HT-29 (cell line): Measurements from ENCODE around the gene AGFG2. TPM values are rescaled to one million over a fixed set of nuclear protein-coding genes. Genes with fewer than 3 reads are reported as not detected.
A peak's percentile ranks its signal among the peaks of the same experiment; 100 is the strongest.
"Not testable (repeated sequence)": the region's sequence is repeated elsewhere in the genome, so short reads cannot be mapped to it uniquely, and the experiment has no call there.

ENCODE experiments used
- DNase-seq: peaks from one replicate; pipeline ENCODE4 v3.0.0-alpha.2; 2015; ENCODE audit warnings: low spot score
- total RNA-seq: library from RNA; depleted of rRNA; stranded (reverse); fragments of >200 nt; shearing (Covaris generic); gene quantifications from 2 replicates; pipeline ENCODE4 v1.2.3, GENCODE V29; 2014; rRNA removed

Gene AGFG2, protein sequence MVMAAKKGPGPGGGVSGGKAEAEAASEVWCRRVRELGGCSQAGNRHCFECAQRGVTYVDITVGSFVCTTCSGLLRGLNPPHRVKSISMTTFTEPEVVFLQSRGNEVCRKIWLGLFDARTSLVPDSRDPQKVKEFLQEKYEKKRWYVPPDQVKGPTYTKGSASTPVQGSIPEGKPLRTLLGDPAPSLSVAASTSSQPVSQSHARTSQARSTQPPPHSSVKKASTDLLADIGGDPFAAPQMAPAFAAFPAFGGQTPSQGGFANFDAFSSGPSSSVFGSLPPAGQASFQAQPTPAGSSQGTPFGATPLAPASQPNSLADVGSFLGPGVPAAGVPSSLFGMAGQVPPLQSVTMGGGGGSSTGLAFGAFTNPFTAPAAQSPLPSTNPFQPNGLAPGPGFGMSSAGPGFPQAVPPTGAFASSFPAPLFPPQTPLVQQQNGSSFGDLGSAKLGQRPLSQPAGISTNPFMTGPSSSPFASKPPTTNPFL
- total RNA-seq = 29.8 and 30.4 TPM in 2 replicates

GRCh38 chr7:100538654-100539435, at the start of gene AGFG2:
Gene AGFG2, plus strand, starts transcription at chr7:100539203. Its CDS starts 144 bp downstream, at chr7:100539347.
- peak; percentile 100 for DNase-seq

- DNase-seq = peak; percentile 80
These were observed 49.2 kb upstream of the AGFG2 start for GRCh38 chr7:100489824-100490223.

DNA sequence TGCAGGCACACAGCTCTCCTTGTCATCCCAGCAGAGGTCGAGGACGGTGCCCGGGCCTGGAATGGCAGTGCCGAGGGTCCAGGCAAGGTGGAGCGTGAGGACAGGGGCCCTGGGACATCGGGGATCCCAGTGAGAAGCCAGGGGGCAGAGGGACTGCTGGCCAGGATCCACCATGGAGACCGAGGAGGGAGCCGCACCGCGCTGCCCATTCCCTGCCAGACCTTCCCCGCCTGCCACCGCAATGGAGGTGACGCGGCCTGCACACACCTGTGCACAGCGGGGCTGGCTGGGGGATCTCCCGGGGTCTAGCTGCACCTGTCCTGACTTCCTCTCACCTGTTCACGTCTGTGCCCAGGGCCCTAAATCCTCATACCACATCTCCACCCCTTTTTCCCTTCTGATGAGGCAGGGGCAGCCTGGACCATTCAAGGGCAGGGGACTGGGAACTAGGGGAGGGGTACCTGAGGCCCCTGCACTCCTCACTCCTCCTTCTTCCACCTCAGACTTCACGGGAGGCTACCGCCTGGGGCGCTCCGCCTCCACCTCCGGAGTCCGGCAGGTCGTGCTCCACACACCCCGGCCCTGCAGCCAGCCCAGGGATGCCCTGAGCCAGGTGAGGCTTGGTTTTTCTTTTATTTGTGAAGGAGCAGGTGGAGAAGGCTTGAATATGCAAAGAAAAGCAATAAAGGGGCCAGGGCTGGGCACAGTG, 48.4 kb upstream of the AGFG2 start:
- no peak for DNase-seq

DNA sequence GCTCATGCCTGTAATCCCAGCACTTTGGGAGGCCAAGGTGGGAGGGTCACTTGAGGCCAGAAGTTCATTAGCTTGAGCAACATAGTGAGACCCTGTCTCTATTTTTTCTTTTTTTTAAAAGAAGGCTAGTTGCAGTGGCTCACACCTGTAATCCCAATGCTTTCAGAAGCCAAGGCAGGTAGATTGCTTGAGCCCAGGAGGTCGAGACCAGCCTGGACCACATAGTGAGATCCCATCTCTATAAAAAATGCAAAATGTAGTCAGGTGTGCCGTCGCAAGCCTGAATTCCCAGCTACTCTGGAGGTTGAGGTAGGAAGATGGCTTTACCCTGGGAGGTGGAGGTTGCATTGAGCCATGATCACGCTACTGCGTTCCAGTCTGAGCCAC, 47.8 kb upstream of the AGFG2 start:
- no peak for DNase-seq

DNA sequence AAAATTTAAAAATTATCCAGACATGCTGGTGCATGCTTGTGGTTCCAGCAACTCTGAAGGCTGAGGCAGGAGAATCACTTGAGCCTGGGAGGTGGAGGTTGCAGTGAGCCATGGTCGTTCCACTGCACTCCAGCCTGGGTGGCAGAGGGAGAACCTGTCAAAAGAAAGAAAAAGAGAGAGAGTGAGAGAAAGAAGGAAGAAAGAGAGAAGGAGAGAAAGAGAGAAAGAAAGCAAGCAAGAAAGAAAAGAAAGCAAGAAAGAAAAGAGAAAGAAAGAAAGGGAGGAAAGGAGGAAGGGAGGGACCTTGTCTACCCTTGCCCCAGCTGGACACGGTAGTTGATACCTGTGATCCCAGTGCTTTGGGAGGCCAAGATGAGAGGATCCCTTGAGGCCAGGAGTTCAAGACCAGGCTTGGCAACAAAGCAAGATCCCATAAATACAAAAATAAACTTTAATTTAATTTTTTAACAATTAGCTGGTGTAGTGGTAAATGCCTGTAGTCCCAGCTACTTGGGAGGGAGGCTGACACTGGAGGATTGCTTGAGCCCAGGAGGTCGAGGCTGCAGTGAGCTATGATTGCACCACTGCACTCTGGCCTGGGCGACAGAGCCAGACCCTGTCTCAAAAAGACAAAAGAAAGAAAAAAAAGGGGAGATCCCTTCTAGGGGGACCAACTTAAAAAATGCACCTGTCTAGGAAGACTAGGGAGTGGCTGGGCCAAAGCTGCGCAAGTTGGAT, 46.1 kb upstream of the AGFG2 start:
- DNase-seq = no peak

GRCh38 chr7:100493476-100494264, 45.3 kb upstream of the AGFG2 start:
- DNase-seq = no peak

DNA sequence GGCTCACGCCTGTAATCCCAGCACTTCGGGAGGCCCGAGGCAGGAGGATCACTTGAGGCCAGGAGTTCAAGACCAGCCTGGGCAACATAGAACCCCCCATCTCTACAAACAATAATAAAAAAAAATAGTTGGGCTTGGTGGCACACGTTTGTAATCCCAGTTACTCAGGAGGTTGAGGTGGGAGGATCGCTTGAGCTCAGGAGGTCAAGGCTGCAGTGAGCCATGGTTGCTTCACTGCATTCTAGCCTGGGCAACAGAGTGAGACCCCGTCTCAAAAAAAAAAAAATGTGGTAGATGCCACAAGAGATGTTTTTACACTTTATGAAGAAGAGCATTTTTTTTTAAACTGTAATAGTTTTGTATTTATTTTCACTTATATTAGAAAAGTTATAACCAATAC, 42.5 kb upstream of the AGFG2 start:
- no peak for DNase-seq

GRCh38 chr7:100500743-100501142, 38.3 kb upstream of the AGFG2 start:
- DNase-seq = not testable (repeated sequence)

DNA sequence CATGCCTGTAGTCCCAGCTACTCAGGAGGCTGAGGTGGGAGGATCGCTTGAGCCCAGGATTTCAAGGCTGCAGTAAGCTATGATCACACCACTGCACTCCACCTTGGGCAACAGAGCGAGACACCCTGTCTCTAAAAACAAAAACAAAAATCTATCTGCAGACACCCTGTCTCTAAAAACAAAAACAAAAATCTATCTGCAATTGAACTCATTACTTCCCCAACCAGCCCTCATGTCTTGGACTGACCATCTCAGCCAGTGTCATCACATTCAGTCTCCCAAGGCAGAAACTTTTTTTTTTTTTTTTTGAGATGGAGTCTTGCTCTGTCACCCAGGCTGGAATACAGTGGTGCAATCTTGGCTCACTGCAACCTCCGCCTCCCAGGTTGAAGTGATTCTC, 35.0 kb upstream of the AGFG2 start:
- not testable (repeated sequence) for DNase-seq

DNA sequence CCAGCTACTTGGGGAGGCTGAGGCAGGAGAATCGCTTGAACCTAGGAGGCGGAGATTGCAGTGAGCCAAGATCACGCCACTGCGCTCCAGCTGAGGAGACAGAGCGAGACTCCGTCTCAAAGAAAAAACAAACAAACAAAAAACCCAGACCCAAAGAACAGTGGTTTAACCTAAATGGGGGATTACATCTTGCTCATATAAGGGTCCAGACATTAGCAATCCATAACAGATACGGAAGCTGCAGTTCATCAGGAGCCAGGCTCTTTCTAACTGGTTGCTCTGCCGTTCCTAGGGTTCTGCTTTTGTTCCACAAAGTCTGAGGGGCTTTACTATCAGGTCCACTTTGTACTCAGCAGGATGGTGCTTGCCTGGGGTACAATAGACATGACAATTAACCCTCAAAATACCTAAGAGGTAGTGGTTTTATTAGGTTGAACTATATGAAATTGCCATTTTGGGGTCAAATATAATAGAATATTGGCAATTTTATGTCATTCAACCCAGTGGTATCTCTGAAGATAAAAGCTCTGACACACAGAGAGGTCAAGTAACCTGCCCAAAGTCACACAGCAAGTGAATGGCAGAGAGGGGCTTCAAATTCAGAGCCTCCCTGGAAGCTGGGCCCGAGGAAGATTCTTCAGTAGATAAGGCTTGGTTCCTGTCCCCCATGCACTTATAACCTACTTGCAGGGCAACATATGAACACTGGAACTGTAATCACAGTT, 34.0 kb upstream of the AGFG2 start:
- DNase-seq = no peak

- no peak for DNase-seq
These were observed 32.6 kb upstream of the AGFG2 start for GRCh38 chr7:100506356-100506923.

DNA sequence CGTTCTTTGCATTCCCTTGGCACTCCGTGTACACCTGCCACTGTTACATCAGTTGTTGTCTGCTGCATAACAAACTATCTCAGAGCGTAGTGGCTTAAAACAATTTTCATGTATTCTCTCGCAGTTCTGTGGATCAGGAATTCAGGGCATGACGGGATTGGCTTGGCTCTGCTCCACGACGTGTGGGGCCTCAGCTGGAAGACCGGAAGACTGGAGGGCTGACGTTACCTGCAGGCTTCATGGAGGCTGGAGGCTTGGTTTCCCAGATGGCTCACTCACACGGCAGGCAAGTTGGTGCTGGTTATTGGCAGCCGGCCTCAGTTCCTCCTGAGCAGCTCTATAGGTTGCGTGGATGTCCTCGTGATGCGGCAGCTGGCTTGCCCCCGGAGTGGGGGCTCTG, 29.8 kb upstream of the AGFG2 start:
- DNase-seq = no peak

DNA sequence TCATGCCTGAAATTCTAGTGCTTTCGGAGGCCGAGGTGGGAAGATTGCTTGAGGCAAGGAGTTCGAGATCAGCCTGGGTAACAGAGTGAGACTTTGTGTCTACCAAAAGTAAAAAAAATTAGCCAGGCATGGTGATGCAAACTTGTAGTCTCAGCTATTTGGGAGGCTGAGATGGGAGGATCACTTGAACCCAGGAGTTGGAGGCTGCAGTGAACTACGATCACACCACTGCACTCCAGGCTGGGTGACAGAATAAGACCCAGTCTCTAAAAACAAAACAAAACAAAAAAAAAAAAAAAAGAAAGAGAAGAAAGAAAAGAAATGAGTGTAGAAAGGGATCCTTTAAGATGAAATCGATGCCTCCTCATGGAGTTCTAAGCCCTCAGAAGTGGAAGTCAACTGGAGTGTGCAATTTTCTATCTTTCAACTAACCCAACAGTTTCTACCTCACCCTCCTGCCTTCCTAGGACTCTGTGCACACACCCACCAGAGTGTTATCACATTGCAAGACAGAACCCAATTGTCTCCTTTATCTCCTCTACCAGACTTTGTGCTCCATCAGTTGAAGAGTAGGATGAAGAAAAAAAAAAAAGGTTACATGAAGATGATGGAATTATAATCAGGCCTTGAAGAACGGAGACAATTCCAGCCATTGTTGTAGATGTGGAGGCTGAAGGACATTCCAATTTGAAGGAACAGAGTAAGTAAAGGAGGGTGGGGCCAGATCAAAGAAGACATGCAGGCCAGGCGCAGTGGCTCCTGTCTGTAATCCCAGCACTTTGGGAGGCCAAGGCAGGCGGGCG, 28.4 kb upstream of the AGFG2 start:
- DNase-seq = no peak

DNA sequence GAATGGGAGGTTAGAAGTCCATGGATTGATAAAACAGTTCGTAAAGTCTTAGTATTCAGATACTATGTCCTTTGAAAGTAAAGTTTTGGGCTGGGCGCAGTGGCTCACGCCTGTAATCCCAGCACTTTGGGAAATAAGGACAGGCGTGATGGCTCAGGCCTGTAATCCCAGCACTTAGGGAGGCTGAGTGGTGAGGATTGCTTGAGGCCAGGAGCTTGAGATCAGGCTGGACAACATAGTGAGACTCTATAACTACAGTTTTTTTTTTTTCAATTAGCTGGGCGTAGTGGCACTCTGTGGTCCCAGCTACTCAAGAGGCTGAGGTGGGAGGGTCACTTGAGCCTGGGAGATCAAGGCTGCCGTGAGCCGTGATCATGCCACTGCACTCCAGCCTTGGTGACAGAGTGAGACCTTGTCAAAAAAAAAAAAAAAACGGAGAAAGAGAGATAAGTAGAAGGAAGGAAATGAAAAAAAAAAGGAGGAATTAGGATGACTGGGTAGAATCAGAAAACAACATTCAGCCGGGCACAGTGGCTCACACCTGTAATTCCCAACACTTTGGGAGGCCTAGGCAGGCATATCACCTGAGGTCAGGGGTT, 25.7 kb upstream of the AGFG2 start:
- DNase-seq = no peak

DNA sequence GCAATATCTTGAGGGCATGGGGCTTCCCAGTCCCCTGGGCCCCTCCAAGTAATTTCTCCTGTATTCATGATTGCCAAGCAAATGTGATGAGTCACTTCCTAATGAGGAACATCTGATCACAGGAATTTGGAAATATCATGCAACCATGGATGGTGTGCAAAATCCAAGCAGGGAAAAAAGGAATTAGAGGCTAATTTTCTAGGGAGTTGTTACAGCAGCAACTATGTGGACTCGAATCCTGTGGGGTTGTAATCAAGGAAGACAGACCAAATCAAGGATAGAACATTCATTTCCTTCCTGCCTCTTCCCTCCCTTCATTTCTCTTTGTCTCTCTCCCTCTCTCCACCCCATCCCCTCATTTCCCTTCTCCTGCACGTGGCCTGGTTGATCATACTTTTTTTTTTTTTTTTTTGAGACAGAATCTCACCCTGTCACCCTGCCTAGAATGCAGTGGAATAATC, 23.9 kb upstream of the AGFG2 start:
- no peak for DNase-seq

GRCh38 chr7:100516135-100516812, 22.7 kb upstream of the AGFG2 start:
- no peak for DNase-seq

- no peak for DNase-seq
These were observed 21.7 kb upstream of the AGFG2 start for GRCh38 chr7:100517305-100517704.
